SK-N-SH (cell line): ENCODE data around the gene NFATC3. TPM values are rescaled to one million over a fixed set of nuclear protein-coding genes. Genes with fewer than 3 reads are reported as not detected.

ENCODE experiments used
- CTCF ChIA-PET: fragments of 300-600, 350-600 bp; formaldehyde crosslinking; extraction: SDS; loops from one replicate; lab custom pipeline; 2021; lab: Yijun Ruan, JAX
- POLR2A ChIA-PET: fragments of 350-600 bp; sonication (Branson Sonifier 250); formaldehyde crosslinking; extraction: SDS; loops from one replicate; lab custom pipeline; 2020; ENCODE audit warnings: antibody characterized with exemption, inconsistent platforms; lab: Yijun Ruan, JAX
- DNase-seq: peaks from one replicate; pipeline ENCODE4 v3.0.0; 2012
- H2AFZ ChIP-seq: fragments of 200-600 bp; sonication (generic); 2 replicates; pipeline ENCODE4 v1.8.1; 2016; ENCODE audit warnings: antibody characterized with exemption, mild to moderate bottlenecking, low read depth
- H3F3A ChIP-seq: fragments of 200-600 bp; sonication (generic); replicated peaks from 2 replicates; pipeline ENCODE3; 2016; ENCODE audit warnings: antibody characterized with exemption, mild to moderate bottlenecking; ENCODE audit not compliant: insufficient read depth
- H3K27ac ChIP-seq, 2 experiments: fragments of 200-500 bp in 1 of 2; fragments of 200-600 bp in 1 of 2; sonication (Bioruptor generic) in 1 of 2; sonication (generic), shearing (Covaris generic) in 1 of 2; 2 replicates each; pipeline versions ENCODE4 v1.5.1 to v1.6.1; 2014 to 2016; ENCODE audit warnings: low read depth in 2 of 2, inconsistent platforms in 1 of 2, low read length in 1 of 2, mild to moderate bottlenecking in 1 of 2, mixed read lengths in 1 of 2
- H3K27me3 ChIP-seq: fragments of 200-600 bp; sonication (generic), shearing (Covaris generic); 2 replicates; pipeline ENCODE4 v1.6.1; 2016; ENCODE audit warnings: mixed run types; ENCODE audit not compliant: insufficient read depth
- H3K36me3 ChIP-seq, 2 experiments: fragments of 200-500 bp in 1 of 2; fragments of 200-600 bp in 1 of 2; sonication (Bioruptor generic) in 1 of 2; sonication (generic) in 1 of 2; replicated peaks in 1 of 2; 2 replicates each; pipeline versions ENCODE3 to v1.5.1; 2014 to 2016; ENCODE audit warnings: low read length in 1 of 2, mild to moderate bottlenecking in 1 of 2; ENCODE audit not compliant: insufficient read depth in 2 of 2, control insufficient read depth in 1 of 2
- H3K4me1 ChIP-seq, 2 experiments: fragments of 200-500 bp in 1 of 2; fragments of 200-600 bp in 1 of 2; sonication (Bioruptor generic) in 1 of 2; sonication (generic), shearing (Covaris generic) in 1 of 2; 2 replicates each; pipeline versions ENCODE4 v1.5.1 to v1.6.1; 2014 to 2016; ENCODE audit warnings: low read depth in 1 of 2, low read length in 1 of 2, mixed run types in 1 of 2; ENCODE audit not compliant: insufficient read depth in 2 of 2, control insufficient read depth in 1 of 2
- H3K4me2 ChIP-seq: fragments of 200-600 bp; sonication (generic), shearing (Covaris generic); 2 replicates; pipeline ENCODE4 v1.6.1; 2017; ENCODE audit warnings: mixed run types
- H3K4me3 ChIP-seq, 2 experiments: fragments of 200-500 bp in 1 of 2; fragments of 200-600 bp in 1 of 2; sonication (Bioruptor generic) in 1 of 2; sonication (generic), shearing (Covaris generic) in 1 of 2; 2 replicates each; pipeline versions ENCODE4 v1.5.1 to v1.8.1; 2014 to 2016; ENCODE audit warnings: low read depth in 2 of 2, inconsistent platforms in 1 of 2, low read length in 1 of 2, mild to moderate bottlenecking in 1 of 2, mixed read lengths in 1 of 2, moderate library complexity in 1 of 2
- H3K79me2 ChIP-seq: fragments of 200-600 bp; sonication (generic); 2 replicates; pipeline ENCODE4 v1.8.1; 2017; ENCODE audit warnings: mild to moderate bottlenecking; ENCODE audit not compliant: insufficient read depth
- H3K9ac ChIP-seq: fragments of 200-600 bp; sonication (generic); 2 replicates; pipeline ENCODE4 v1.6.1; 2017; ENCODE audit warnings: mixed run types
- H3K9me2 ChIP-seq: fragments of 200-600 bp; sonication (generic); 2 replicates; pipeline ENCODE4 v1.6.1; 2017; ENCODE audit warnings: mixed run types
- H3K9me3 ChIP-seq: fragments of 200-600 bp; sonication (generic); 2 replicates; pipeline ENCODE4 v1.6.1; 2017; ENCODE audit warnings: mixed run types, mild to moderate bottlenecking, moderate library complexity
- H4K20me1 ChIP-seq: fragments of 200-600 bp; sonication (generic); 2 replicates; pipeline ENCODE4 v1.6.1; 2017; ENCODE audit warnings: mild to moderate bottlenecking, mixed run types; ENCODE audit not compliant: insufficient read depth
- CHD2 ChIP-seq: fragments of 150-350 bp; IDR thresholded peaks from 2 replicates; pipeline ENCODE4 v1.6.1; 2018; ENCODE audit warnings: low read length; ENCODE audit not compliant: partially characterized antibody
- GABPA ChIP-seq: IDR thresholded peaks from 2 replicates; pipeline ENCODE4 v1.4.0; 2012; ENCODE audit warnings: low read depth, mild to moderate bottlenecking
- GATA2 ChIP-seq: sonication (generic); formaldehyde crosslinking; IDR thresholded peaks from 2 replicates; pipeline ENCODE4 v1.5.0; 2020; ENCODE audit warnings: mild to moderate bottlenecking, missing genetic modification reagents
- NRF1 ChIP-seq: IDR thresholded peaks from 2 replicates; pipeline ENCODE4 v1.6.1; 2012; ENCODE audit warnings: low read depth, mild to moderate bottlenecking, low read length
- RAD21 ChIP-seq: IDR thresholded peaks from 2 replicates; pipeline ENCODE4 v1.6.1; 2012; ENCODE audit warnings: mild to moderate bottlenecking, low read length
- RCOR1 ChIP-seq: fragments of 150-350 bp; IDR thresholded peaks from 2 replicates; pipeline ENCODE4 v1.6.1; 2017; ENCODE audit warnings: antibody characterized with exemption, low read length
- REST ChIP-seq: IDR thresholded peaks from 2 replicates; pipeline ENCODE4 v1.6.1; 2012; ENCODE audit warnings: mild to moderate bottlenecking, low read depth, low read length, moderate library complexity
- TEAD4 ChIP-seq: IDR thresholded peaks from 2 replicates; pipeline ENCODE4 v1.4.0; 2012; ENCODE audit warnings: mild to moderate bottlenecking, borderline replicate concordance; ENCODE audit not compliant: insufficient read depth
- USF1 ChIP-seq: IDR thresholded peaks from 2 replicates; pipeline ENCODE4 v1.4.0; 2012; ENCODE audit warnings: low read depth, borderline replicate concordance
- WGBS: methylation state at CpG from one replicate; pipeline ENCODE4 v1.1.6; 2017; ENCODE audit warnings: low lambda C conversion rate; 5-methylcytosine and 5-hydroxymethylcytosine counted together
- polyA plus RNA-seq, 3 experiments: library from polyadenylated mRNA; depleted of rRNA; stranded (reverse); fragments of >200 nt; gene quantifications; 2 replicates each; pipeline ENCODE4 v1.2.3, GENCODE V29; 2012

NFATC3 gene
- polyA plus RNA-seq, 1 of the 3 experiments (the other 2 are of a cell fraction) = 5.7 TPM

DNA sequence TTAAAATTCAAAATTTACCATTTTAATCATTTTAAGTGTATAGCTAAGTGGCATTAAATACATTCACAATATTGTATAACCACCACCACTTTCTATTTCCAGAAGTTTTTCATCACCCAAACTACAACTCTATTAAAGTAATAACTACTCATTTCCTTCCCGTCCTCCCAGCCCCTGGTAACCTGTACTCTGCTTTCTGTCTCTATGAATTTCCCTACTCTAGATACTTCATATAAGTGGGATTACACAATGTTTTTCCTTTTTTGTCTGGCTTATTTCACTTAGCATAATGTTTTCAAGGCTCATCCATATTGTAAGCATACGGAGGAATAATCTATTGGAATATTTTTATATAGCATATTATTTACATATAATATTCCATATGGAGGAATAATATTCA lies 121.1 kb downstream of the NFATC3 start:
- no peak overlapping the region for H3K4me2 ChIP-seq
- ChIA-PET POLR2A (no interaction called here), CTCF (interaction anchor here (0.6 to 0.7 kb wide), 2 partner anchors 112 to 165 kb away, joined by 3 to 4 read pairs; no protein-coding TSS in a partner anchor)
- no peaks in the 10 kb centered on the region for H3K36me3 ChIP-seq
- H3K9me3 ChIP-seq = no peaks in the 10 kb centered on the region
- H3K27me3 ChIP-seq = no peaks in the 10 kb centered on the region
- H3K4me1 ChIP-seq = no peaks in the 10 kb centered on the region; a peak in 1 of 4 replicates
- H3K27ac ChIP-seq = no peak overlapping the region
- H2AFZ ChIP-seq = no peak overlapping the region
- DNase-seq = no peak
- no peaks in the 10 kb centered on the region for H3K9me2 ChIP-seq
- H3K4me3 ChIP-seq = no peak overlapping the region
- H3F3A ChIP-seq = no peaks in the 10 kb centered on the region
- TF ChIP-seq TEAD4 (no peak), NRF1 (no peak), RCOR1 (no peak), CHD2 (no peak), USF1 (no peak)
- no peaks in the 10 kb centered on the region for H4K20me1 ChIP-seq
- WGBS = 90% methylated on average over 2 of the region's 2 CpGs
- no peak overlapping the region for H3K9ac ChIP-seq
- H3K79me2 ChIP-seq = peaks cover 22% of the 10 kb centered on the region; the same call in 1 of the 2 replicates

DNA sequence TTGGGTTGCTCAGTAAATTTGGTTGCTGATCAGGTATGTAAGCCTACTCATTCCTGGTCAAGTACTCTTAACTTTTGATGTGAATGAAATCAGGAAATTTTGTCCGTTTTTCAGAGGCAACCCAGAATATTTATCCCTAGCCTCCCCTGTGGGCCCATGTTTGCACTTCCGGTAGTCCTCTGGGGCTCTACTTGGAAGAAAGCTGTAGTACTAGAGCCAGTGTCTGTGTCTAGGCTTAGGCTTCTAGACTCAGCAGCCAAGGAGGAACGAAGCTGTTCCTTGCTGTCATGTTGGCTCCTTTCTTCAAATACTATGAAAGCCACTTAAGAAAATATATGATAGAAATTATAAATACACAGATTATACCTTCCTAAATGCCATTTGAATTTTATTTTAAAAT lies 129.6 kb downstream of the NFATC3 start:
- TF ChIP-seq GATA2 (CRISPR knock-in tag) (no peak), RAD21 (no peak), REST (no peak), GABPA (no peak), CHD2 (no peak)
- Histone ChIP-seq H4K20me1 (0 out of 2 replicates have a peak, but pooled peaks cover 3% of the 10 kb centered on the region), H3K4me3 (no peak overlapping the region), H3K27ac (no peak overlapping the region), H3K4me1 (no peaks in the 10 kb centered on the region), H3K79me2 (peaks cover 15% of the 10 kb centered on the region; the same call in 1 of the 2 replicates), H3K36me3 (peaks cover 0 to 6% of the 10 kb centered on the region in 2 experiments), H3K9ac (no peak overlapping the region), H3K9me3 (no peaks in the 10 kb centered on the region), H3K27me3 (no peaks in the 10 kb centered on the region), H3K4me2 (no peak overlapping the region), H3F3A (no peaks in the 10 kb centered on the region), H2AFZ (no peak overlapping the region), H3K9me2 (no peaks in the 10 kb centered on the region)
- POLR2A ChIA-PET = no interaction called here
- CTCF ChIA-PET = no interaction called here
- WGBS = 91% methylated on average over 3 of the region's 3 CpGs
- no peak for DNase-seq
